SK-N-SH (cell line): ENCODE results near the gene CFAP92. TPM values are rescaled to one million over a fixed set of nuclear protein-coding genes. Genes with fewer than 3 reads are reported as not detected.

Source experiments
- CTCF ChIA-PET: fragments of 300-600, 350-600 bp; formaldehyde crosslinking; extraction: SDS; loops from one replicate; lab custom pipeline; 2021; lab: Yijun Ruan, JAX
- POLR2A ChIA-PET: fragments of 350-600 bp; sonication (Branson Sonifier 250); formaldehyde crosslinking; extraction: SDS; loops from one replicate; lab custom pipeline; 2020; ENCODE audit warnings: antibody characterized with exemption, inconsistent platforms; lab: Yijun Ruan, JAX
- DNase-seq: peaks from one replicate; pipeline ENCODE4 v3.0.0; 2012
- H2AFZ ChIP-seq: fragments of 200-600 bp; sonication (generic); 2 replicates; pipeline ENCODE4 v1.8.1; 2016; ENCODE audit warnings: antibody characterized with exemption, mild to moderate bottlenecking, low read depth
- H3F3A ChIP-seq: fragments of 200-600 bp; sonication (generic); replicated peaks from 2 replicates; pipeline ENCODE3; 2016; ENCODE audit warnings: antibody characterized with exemption, mild to moderate bottlenecking; ENCODE audit not compliant: insufficient read depth
- H3K27ac ChIP-seq, 2 experiments: fragments of 200-500 bp in 1 of 2; fragments of 200-600 bp in 1 of 2; sonication (Bioruptor generic) in 1 of 2; sonication (generic), shearing (Covaris generic) in 1 of 2; 2 replicates each; pipeline versions ENCODE4 v1.5.1 to v1.6.1; 2014 to 2016; ENCODE audit warnings: low read depth in 2 of 2, inconsistent platforms in 1 of 2, low read length in 1 of 2, mild to moderate bottlenecking in 1 of 2, mixed read lengths in 1 of 2
- H3K27me3 ChIP-seq: fragments of 200-600 bp; sonication (generic), shearing (Covaris generic); 2 replicates; pipeline ENCODE4 v1.6.1; 2016; ENCODE audit warnings: mixed run types; ENCODE audit not compliant: insufficient read depth
- H3K36me3 ChIP-seq, 2 experiments: fragments of 200-500 bp in 1 of 2; fragments of 200-600 bp in 1 of 2; sonication (Bioruptor generic) in 1 of 2; sonication (generic) in 1 of 2; replicated peaks in 1 of 2; 2 replicates each; pipeline versions ENCODE3 to v1.5.1; 2014 to 2016; ENCODE audit warnings: low read length in 1 of 2, mild to moderate bottlenecking in 1 of 2; ENCODE audit not compliant: insufficient read depth in 2 of 2, control insufficient read depth in 1 of 2
- H3K4me1 ChIP-seq, 2 experiments: fragments of 200-500 bp in 1 of 2; fragments of 200-600 bp in 1 of 2; sonication (Bioruptor generic) in 1 of 2; sonication (generic), shearing (Covaris generic) in 1 of 2; 2 replicates each; pipeline versions ENCODE4 v1.5.1 to v1.6.1; 2014 to 2016; ENCODE audit warnings: low read depth in 1 of 2, low read length in 1 of 2, mixed run types in 1 of 2; ENCODE audit not compliant: insufficient read depth in 2 of 2, control insufficient read depth in 1 of 2
- H3K4me2 ChIP-seq: fragments of 200-600 bp; sonication (generic), shearing (Covaris generic); 2 replicates; pipeline ENCODE4 v1.6.1; 2017; ENCODE audit warnings: mixed run types
- H3K4me3 ChIP-seq, 2 experiments: fragments of 200-500 bp in 1 of 2; fragments of 200-600 bp in 1 of 2; sonication (Bioruptor generic) in 1 of 2; sonication (generic), shearing (Covaris generic) in 1 of 2; 2 replicates each; pipeline versions ENCODE4 v1.5.1 to v1.8.1; 2014 to 2016; ENCODE audit warnings: low read depth in 2 of 2, inconsistent platforms in 1 of 2, low read length in 1 of 2, mild to moderate bottlenecking in 1 of 2, mixed read lengths in 1 of 2, moderate library complexity in 1 of 2
- H3K79me2 ChIP-seq: fragments of 200-600 bp; sonication (generic); 2 replicates; pipeline ENCODE4 v1.8.1; 2017; ENCODE audit warnings: mild to moderate bottlenecking; ENCODE audit not compliant: insufficient read depth
- H3K9ac ChIP-seq: fragments of 200-600 bp; sonication (generic); 2 replicates; pipeline ENCODE4 v1.6.1; 2017; ENCODE audit warnings: mixed run types
- H3K9me2 ChIP-seq: fragments of 200-600 bp; sonication (generic); 2 replicates; pipeline ENCODE4 v1.6.1; 2017; ENCODE audit warnings: mixed run types
- H3K9me3 ChIP-seq: fragments of 200-600 bp; sonication (generic); 2 replicates; pipeline ENCODE4 v1.6.1; 2017; ENCODE audit warnings: mixed run types, mild to moderate bottlenecking, moderate library complexity
- H4K20me1 ChIP-seq: fragments of 200-600 bp; sonication (generic); 2 replicates; pipeline ENCODE4 v1.6.1; 2017; ENCODE audit warnings: mild to moderate bottlenecking, mixed run types; ENCODE audit not compliant: insufficient read depth
- EP300 ChIP-seq, 2 experiments: IDR thresholded peaks; 2 replicates each; pipeline versions ENCODE4 v1.4.0 to v1.6.1; 2012; ENCODE audit warnings: borderline replicate concordance in 1 of 2, low read depth in 1 of 2, low read length in 1 of 2
- EZH2phosphoT487 ChIP-seq: fragments of 200-600 bp; sonication (generic); IDR thresholded peaks from 2 replicates; pipeline ENCODE4 v1.6.1; 2017; ENCODE audit warnings: low read depth, mixed run types, mild to moderate bottlenecking, antibody characterized with exemption, moderate library complexity, borderline replicate concordance
- FOSL2 ChIP-seq: IDR thresholded peaks from 2 replicates; pipeline ENCODE4 v1.4.0; 2012; ENCODE audit warnings: low read depth, mild to moderate bottlenecking, moderate library complexity, borderline replicate concordance
- GATA2 ChIP-seq: sonication (generic); formaldehyde crosslinking; IDR thresholded peaks from 2 replicates; pipeline ENCODE4 v1.5.0; 2020; ENCODE audit warnings: mild to moderate bottlenecking, missing genetic modification reagents
- IRF3 ChIP-seq: fragments of 150-350 bp; IDR thresholded peaks from 2 replicates; pipeline ENCODE4 v1.6.1; 2016; ENCODE audit warnings: mild to moderate bottlenecking, low read depth, low read length
- MAX ChIP-seq: IDR thresholded peaks from 2 replicates; pipeline ENCODE4 v1.4.0; 2012; ENCODE audit warnings: low read depth
- NFIC ChIP-seq: IDR thresholded peaks from 2 replicates; pipeline ENCODE4 v1.4.0; 2012; ENCODE audit warnings: borderline replicate concordance
- NRF1 ChIP-seq: IDR thresholded peaks from 2 replicates; pipeline ENCODE4 v1.6.1; 2012; ENCODE audit warnings: low read depth, mild to moderate bottlenecking, low read length
- POLR2AphosphoS5 ChIP-seq: IDR thresholded peaks from 2 replicates; pipeline ENCODE4 v1.6.1; 2012; ENCODE audit warnings: low read depth, low read length
- RCOR1 ChIP-seq: fragments of 150-350 bp; IDR thresholded peaks from 2 replicates; pipeline ENCODE4 v1.6.1; 2017; ENCODE audit warnings: antibody characterized with exemption, low read length
- RXRA ChIP-seq: IDR thresholded peaks from 2 replicates; pipeline ENCODE4 v1.4.0; 2012; ENCODE audit warnings: low read depth, mild to moderate bottlenecking, borderline replicate concordance
- SIN3A ChIP-seq: IDR thresholded peaks from 2 replicates; pipeline ENCODE4 v1.6.1; 2012; ENCODE audit warnings: low read depth, mild to moderate bottlenecking, low read length, moderate library complexity, borderline replicate concordance
- SMC3 ChIP-seq: IDR thresholded peaks from 2 replicates; pipeline ENCODE4 v1.6.1; 2012; ENCODE audit warnings: low read depth, low read length, improper control_type of control experiment
- TAF1 ChIP-seq: IDR thresholded peaks from 2 replicates; pipeline ENCODE4 v1.6.1; 2012; ENCODE audit warnings: low read depth, mild to moderate bottlenecking, low read length, moderate library complexity, borderline replicate concordance
- TCF12 ChIP-seq: IDR thresholded peaks from 2 replicates; pipeline ENCODE4 v1.4.0; 2012
- USF1 ChIP-seq: IDR thresholded peaks from 2 replicates; pipeline ENCODE4 v1.4.0; 2012; ENCODE audit warnings: low read depth, borderline replicate concordance
- USF2 ChIP-seq: fragments of 150-350 bp; IDR thresholded peaks from 2 replicates; pipeline ENCODE4 v1.6.1; 2017; ENCODE audit warnings: antibody characterized with exemption, low read length, low read depth, borderline replicate concordance
- YY1 ChIP-seq: IDR thresholded peaks from 2 replicates; pipeline ENCODE4 v1.4.0; 2012; ENCODE audit warnings: low read depth, mild to moderate bottlenecking
- WGBS: methylation state at CpG from one replicate; pipeline ENCODE4 v1.1.6; 2017; ENCODE audit warnings: low lambda C conversion rate; 5-methylcytosine and 5-hydroxymethylcytosine counted together
- polyA plus RNA-seq, 3 experiments: library from polyadenylated mRNA; depleted of rRNA; stranded (reverse); fragments of >200 nt; gene quantifications; 2 replicates each; pipeline ENCODE4 v1.2.3, GENCODE V29; 2012
- TF ChIP-seq, protein P1 (sequence below): IDR thresholded peaks from 2 replicates; pipeline ENCODE4; 2012
- TF ChIP-seq, protein P2 (sequence below): IDR thresholded peaks from 2 replicates; pipeline ENCODE4 v1.4.0; 2012; ENCODE audit warnings: low read depth, borderline replicate concordance

CFAP92 gene
- polyA plus RNA-seq, 1 of the 3 experiments (the other 2 are of a cell fraction) = not detected

GRCh38 chr3:129016720-129017483 is 23.0 kb upstream of the CFAP92 start:
- Histone ChIP-seq H3K79me2 (no peaks in the 10 kb centered on the region), H3K36me3 (no peaks in the 10 kb centered on the region), H3K4me2 (no peak overlapping the region), H3K9me2 (no peaks in the 10 kb centered on the region), H3K4me1 (peaks cover 0 to 13% of the 10 kb centered on the region in 2 experiments; a peak in 1 of 4 replicates), H3F3A (no peaks in the 10 kb centered on the region), H2AFZ (no peak overlapping the region), H3K27me3 (no peaks in the 10 kb centered on the region; the same call in 1 of the 2 replicates), H3K27ac (no peak overlapping the region), H3K9me3 (no peaks in the 10 kb centered on the region), H3K9ac (no peak overlapping the region), H4K20me1 (no peaks in the 10 kb centered on the region), H3K4me3 (no peak overlapping the region)
- ChIA-PET CTCF (interaction anchor here (1.0 to 7.3 kb wide), 6 partner anchors 10 to 229 kb away, joined by 3 to 46 read pairs (median 7); no protein-coding TSS in a partner anchor), POLR2A (no interaction called here)
- 82% methylated on average over 14 of the region's 14 CpGs for WGBS
- no peak for DNase-seq
- TF ChIP-seq EZH2phosphoT487 (no peak), SIN3A (no peak), IRF3 (no peak), NRF1 (no peak), RXRA (no peak), EP300 (IDR thresholded peaks at IDR 0.05; ENCODE audit: borderline replicate concordance in 1 of 2, low read depth in 1 of 2, low read length in 1 of 2) (no peak), MAX (no peak), USF2 (no peak), FOSL2 (no peak), YY1 (no peak), TCF12 (no peak), GATA2 (no peak), TAF1 (no peak), USF1 (no peak), POLR2AphosphoS5 (no peak), NFIC (no peak), RCOR1 (no peak), SMC3 (no peak)
- TF ChIP-seq, protein P1, sequence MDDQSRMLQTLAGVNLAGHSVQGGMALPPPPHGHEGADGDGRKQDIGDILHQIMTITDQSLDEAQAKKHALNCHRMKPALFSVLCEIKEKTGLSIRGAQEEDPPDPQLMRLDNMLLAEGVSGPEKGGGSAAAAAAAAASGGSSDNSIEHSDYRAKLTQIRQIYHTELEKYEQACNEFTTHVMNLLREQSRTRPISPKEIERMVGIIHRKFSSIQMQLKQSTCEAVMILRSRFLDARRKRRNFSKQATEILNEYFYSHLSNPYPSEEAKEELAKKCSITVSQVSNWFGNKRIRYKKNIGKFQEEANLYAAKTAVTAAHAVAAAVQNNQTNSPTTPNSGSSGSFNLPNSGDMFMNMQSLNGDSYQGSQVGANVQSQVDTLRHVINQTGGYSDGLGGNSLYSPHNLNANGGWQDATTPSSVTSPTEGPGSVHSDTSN = no peak
- TF ChIP-seq, protein P2, sequence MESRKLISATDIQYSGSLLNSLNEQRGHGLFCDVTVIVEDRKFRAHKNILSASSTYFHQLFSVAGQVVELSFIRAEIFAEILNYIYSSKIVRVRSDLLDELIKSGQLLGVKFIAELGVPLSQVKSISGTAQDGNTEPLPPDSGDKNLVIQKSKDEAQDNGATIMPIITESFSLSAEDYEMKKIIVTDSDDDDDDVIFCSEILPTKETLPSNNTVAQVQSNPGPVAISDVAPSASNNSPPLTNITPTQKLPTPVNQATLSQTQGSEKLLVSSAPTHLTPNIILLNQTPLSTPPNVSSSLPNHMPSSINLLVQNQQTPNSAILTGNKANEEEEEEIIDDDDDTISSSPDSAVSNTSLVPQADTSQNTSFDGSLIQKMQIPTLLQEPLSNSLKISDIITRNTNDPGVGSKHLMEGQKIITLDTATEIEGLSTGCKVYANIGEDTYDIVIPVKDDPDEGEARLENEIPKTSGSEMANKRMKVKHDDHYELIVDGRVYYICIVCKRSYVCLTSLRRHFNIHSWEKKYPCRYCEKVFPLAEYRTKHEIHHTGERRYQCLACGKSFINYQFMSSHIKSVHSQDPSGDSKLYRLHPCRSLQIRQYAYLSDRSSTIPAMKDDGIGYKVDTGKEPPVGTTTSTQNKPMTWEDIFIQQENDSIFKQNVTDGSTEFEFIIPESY = no peak
